A549 (cell line): ENCODE results near the gene ZNF71. TPM values are rescaled to one million over a fixed set of nuclear protein-coding genes. Genes with fewer than 3 reads are reported as not detected.

Experiments used
- ATAC-seq, 2 experiments: fragments of 200-7000 bp in 1 of 2; fragments of >200 bp in 1 of 2; cut with Nextera tagmentation in 1 of 2; cut with Tn5 transposase in 1 of 2; 3 replicates each; pipeline versions ENCODE4 v1.8.0 to v1.9.1; 2018 to 2020; ENCODE audit warnings: mild to moderate bottlenecking in 1 of 2, moderate library complexity in 1 of 2
- CTCF ChIA-PET: fragments of 300-600 bp; sonication (Branson Sonifier 250); formaldehyde crosslinking; extraction: SDS; loops from one replicate; lab custom pipeline; 2021; ENCODE audit warnings: antibody characterized with exemption, inconsistent platforms; lab: Yijun Ruan, JAX
- POLR2A ChIA-PET: fragments of 350-600 bp; formaldehyde crosslinking; extraction: SDS; loops from one replicate; lab custom pipeline; 2021; ENCODE audit warnings: antibody characterized with exemption, inconsistent platforms; lab: Yijun Ruan, JAX
- DNase-seq, 2 experiments: peaks; one replicate each; pipeline versions ENCODE4 v3.0.0 to v3.0.0-alpha.2; 2011 to 2016; ENCODE audit warnings: low read depth in 1 of 2, low spot score in 1 of 2
- FAIRE-seq: peaks from 2 replicates; lab custom pipeline; 2011; peaks lifted over from hg19 to GRCh38; lab: Jason Lieb, UNC
- H3K27ac ChIP-seq, 2 experiments: fragments of >200 bp; sonication (Bioruptor Twin); formaldehyde crosslinking; 3 replicates each; pipeline ENCODE4 v1.5.1; 2016 to 2017
- H3K4me1 ChIP-seq: fragments of >200 bp; sonication (Bioruptor Twin); formaldehyde crosslinking; 3 replicates; pipeline ENCODE4 v1.6.1; 2016
- H3K4me2 ChIP-seq: fragments of >200 bp; sonication (Bioruptor Twin); formaldehyde crosslinking; 3 replicates; pipeline ENCODE4 v1.6.1; 2016
- H3K4me3 ChIP-seq: fragments of >200 bp; sonication (Bioruptor Twin); formaldehyde crosslinking; 3 replicates; pipeline ENCODE4 v1.5.1; 2016
- H3K9me3 ChIP-seq: fragments of >200 bp; sonication (Bioruptor Twin); formaldehyde crosslinking; 3 replicates; pipeline ENCODE4 v1.6.1; 2016
- ATOH8 ChIP-seq: fragments of 250-450 bp; sonication (Bioruptor Pico); IDR thresholded peaks from 2 replicates; pipeline ENCODE4 v1.5.0; 2020; ENCODE audit warnings: low read depth, mild to moderate bottlenecking, moderate library complexity
- BCL3 ChIP-seq: fragments of >200 bp; sonication (Bioruptor Twin); formaldehyde crosslinking; IDR thresholded peaks from 3 replicates; pipeline ENCODE4 v1.6.1; 2016
- BHLHE40 ChIP-seq: IDR thresholded peaks from 2 replicates; pipeline ENCODE4 v1.6.1; 2012; ENCODE audit warnings: low read depth, low read length, inconsistent platforms
- CBX2 ChIP-seq: fragments of 200-600 bp; sonication (generic); IDR thresholded peaks from 2 replicates; pipeline ENCODE4 v1.6.1; 2016; ENCODE audit warnings: low read depth, mild to moderate bottlenecking, borderline replicate concordance
- E2F6 ChIP-seq: IDR thresholded peaks from 2 replicates; pipeline ENCODE4 v1.6.1; 2012; ENCODE audit warnings: low read depth, borderline replicate concordance
- EHMT2 ChIP-seq: fragments of 200-600 bp; sonication (generic); IDR thresholded peaks from 2 replicates; pipeline ENCODE4 v1.6.1; 2016; ENCODE audit warnings: antibody characterized with exemption, low read depth, mild to moderate bottlenecking, moderate library complexity
- ESRRA ChIP-seq: fragments of 150-350 bp; IDR thresholded peaks from 2 replicates; pipeline ENCODE4 v1.6.1; 2014; ENCODE audit warnings: mild to moderate bottlenecking, low read length, borderline replicate concordance
- FOXS1 ChIP-seq: fragments of 250-450 bp; sonication (Bioruptor Pico); IDR thresholded peaks from 2 replicates; pipeline ENCODE4 v1.5.0; 2020; ENCODE audit warnings: mild to moderate bottlenecking, moderate library complexity
- HDAC2 ChIP-seq: fragments of 200-600 bp; sonication (generic); IDR thresholded peaks from 2 replicates; pipeline ENCODE4 v1.6.1; 2016
- HES2 ChIP-seq: fragments of >200 bp; sonication (Bioruptor Twin); formaldehyde crosslinking; IDR thresholded peaks from 2 replicates; pipeline ENCODE4 v1.6.1; 2016
- JUNB ChIP-seq: fragments of >200 bp; sonication (Bioruptor Twin); formaldehyde crosslinking; IDR thresholded peaks from 2 replicates; pipeline ENCODE4 v1.6.1; 2016
- MAX ChIP-seq: IDR thresholded peaks from 2 replicates; pipeline ENCODE4 v1.6.1; 2012
- NPAS2 ChIP-seq: fragments of 250-450 bp; sonication (Bioruptor Pico); IDR thresholded peaks from 2 replicates; pipeline ENCODE4 v1.8.0; 2022; ENCODE audit warnings: mild to moderate bottlenecking, moderate library complexity, borderline replicate concordance
- PBX3 ChIP-seq: IDR thresholded peaks from 2 replicates; pipeline ENCODE4 v1.6.1; 2012
- POLR2AphosphoS2 ChIP-seq: conservative IDR thresholded peaks from 2 replicates; pipeline ENCODE4 v1.6.1; 2012; ENCODE audit warnings: low read length, improper control_type of control experiment, inconsistent platforms
- RAD21 ChIP-seq, 2 experiments: fragments of >200 bp in 1 of 2; sonication (Bioruptor Twin) in 1 of 2; formaldehyde crosslinking in 1 of 2; IDR thresholded peaks in 1 of 2; conservative IDR thresholded peaks in 1 of 2; 2 replicates in 1 of 2; 3 replicates in 1 of 2; pipeline ENCODE4 v1.6.1; 2012 to 2018; ENCODE audit warnings: inconsistent platforms in 1 of 2
- RARB ChIP-seq: fragments of 250-450 bp; sonication (Bioruptor Pico); IDR thresholded peaks from 2 replicates; pipeline ENCODE4 v1.8.0; 2021; ENCODE audit warnings: mild to moderate bottlenecking, moderate library complexity
- RCOR1 ChIP-seq: fragments of 150-350 bp; IDR thresholded peaks from 2 replicates; pipeline ENCODE4 v1.6.1; 2014; ENCODE audit warnings: antibody characterized with exemption, low read length, low read depth
- REST ChIP-seq: fragments of 200-600 bp; sonication (generic); IDR thresholded peaks from 2 replicates; pipeline ENCODE4 v1.6.1; 2016; ENCODE audit warnings: antibody characterized with exemption, mild to moderate bottlenecking, moderate library complexity
- RNF2 ChIP-seq: fragments of 200-600 bp; sonication (generic); IDR thresholded peaks from 2 replicates; pipeline ENCODE4 v1.6.1; 2016; ENCODE audit warnings: low read depth, mild to moderate bottlenecking, antibody characterized with exemption, moderate library complexity, borderline replicate concordance
- SMC3 ChIP-seq: fragments of >200 bp; sonication (Bioruptor Twin); formaldehyde crosslinking; IDR thresholded peaks from 3 replicates; pipeline ENCODE4 v1.6.1; 2018; ENCODE audit warnings: inconsistent platforms
- SREBF2 ChIP-seq: fragments of 450-650 bp; IDR thresholded peaks from 2 replicates; pipeline ENCODE4 v1.6.1; 2014; ENCODE audit warnings: mild to moderate bottlenecking, moderate library complexity
- TP53 ChIP-seq: fragments of 250-450 bp; sonication (Bioruptor Pico); IDR thresholded peaks from 2 replicates; pipeline ENCODE4 v1.5.0; 2021; ENCODE audit warnings: mild to moderate bottlenecking, moderate library complexity
- ZC3H11A ChIP-seq: fragments of 450-650 bp; IDR thresholded peaks from 2 replicates; pipeline ENCODE4 v1.6.1; 2014; ENCODE audit warnings: antibody characterized with exemption, mild to moderate bottlenecking
- ZFP36 ChIP-seq: fragments of 450-650 bp; IDR thresholded peaks from 2 replicates; pipeline ENCODE4 v1.6.1; 2014; ENCODE audit warnings: borderline replicate concordance; ENCODE audit not compliant: partially characterized antibody
- WGBS: methylation state at CpG from one replicate; pipeline ENCODE4 v1.1.6; 2017; ENCODE audit errors: missing lambda C conversion rate; 5-methylcytosine and 5-hydroxymethylcytosine counted together
- polyA plus RNA-seq, 4 experiments: library from polyadenylated mRNA; depleted of rRNA in 3 of 4; stranded (reverse); fragments of >200 nt; fragmentation: RNase III in 1 of 4; extraction: RNeasy Plus Mini Kit Qiagen cat#74134 plus additional on column Dnase treatment in 1 of 4; gene quantifications; 2 replicates in 3 of 4; 3 replicates in 1 of 4; pipeline ENCODE4 v1.2.3, GENCODE V29; 2011 to 2017

The ZNF71 gene
- polyA plus RNA-seq, 2 of the 4 experiments (the other 2 are of a cell fraction), result 6.8 to 8.1 TPM

- Histone ChIP-seq H3K27ac (no peak overlapping the region), H3K4me1 (no peaks in the 10 kb centered on the region), H3K4me2 (no peak overlapping the region), H3K4me3 (no peak overlapping the region), H3K9me3 (peaks cover 100% of the 10 kb centered on the region)
- WGBS, result 91% methylated on average over 8 of the region's 8 CpGs
- ChIA-PET POLR2A (no interaction called here), CTCF (no interaction called here)
- FAIRE-seq, result no peak
- DNase-seq, result no peak
- no peak for ATAC-seq
- TF ChIP-seq HES2 (no peak), BHLHE40 (no peak), FOXS1 (CRISPR knock-in tag) (no peak), HDAC2 (no peak), E2F6 (no peak), JUNB (no peak), RCOR1 (no peak), ATOH8 (CRISPR knock-in tag) (no peak), POLR2AphosphoS2 (no peak), RNF2 (no peak), REST (no peak), EHMT2 (no peak), ZFP36 (no peak), NPAS2 (CRISPR knock-in tag) (no peak), RARB (no peak), ESRRA (no peak)
Measured at GRCh38 chr19:56608274-56608964, 13.3 kb downstream of the ZNF71 start.

GRCh38 chr19:56611288-56611687 is 16.2 kb downstream of the ZNF71 start:
- FAIRE-seq (no peak), ATAC-seq (no peak), DNase-seq (no peak)
- Histone ChIP-seq H3K9me3 (peaks cover 94% of the 10 kb centered on the region), H3K4me3 (no peak overlapping the region), H3K27ac (no peak overlapping the region), H3K4me1 (no peaks in the 10 kb centered on the region), H3K4me2 (no peak overlapping the region)
- WGBS, result 88% methylated on average over 8 of the region's 8 CpGs
- ChIA-PET CTCF (interaction anchor here (1.1 kb wide), 1 partner anchor 22 kb away, joined by 3 read pairs; no protein-coding TSS in a partner anchor), POLR2A (no interaction called here)
- no peak for TF ChIP-seq ZC3H11A
- TF ChIP-seq PBX3, result no peak
- TF ChIP-seq RAD21 (conservative IDR thresholded peaks at IDR 0.05 in 1 of 2, IDR thresholded peaks at IDR 0.05 in 1 of 2), result no peak
- no peak for TF ChIP-seq MAX
- no peak for TF ChIP-seq BCL3
- no peak for TF ChIP-seq SMC3
- no peak for TF ChIP-seq REST
- TF ChIP-seq TP53 (CRISPR knock-in tag), result no peak
- no peak for TF ChIP-seq SREBF2
- TF ChIP-seq CBX2, result no peak
- no peak for TF ChIP-seq JUNB
